ENCODE data around the gene ZNF335. TPM values are rescaled to one million over a fixed set of nuclear protein-coding genes. Genes with fewer than 3 reads are reported as not detected.

ZNF335 gene
- total and polyA plus RNA-seq, 2 of the 13 experiments (the other 11 are each of a cell fraction or from before 2014, with no cell fraction given) = 9.7 to 13.7 TPM

- TF ChIP-seq MAZ (IDR thresholded peaks at IDR 0.05; ENCODE audit: borderline replicate concordance, low read depth, low read length) (no peak), MAZ (CRISPR knock-in tag; IDR thresholded peaks at IDR 0.05; ENCODE audit: low read depth) (peak; percentile 74), HNF4G (IDR thresholded peaks at IDR 0.05; ENCODE audit: borderline replicate concordance, low read depth, low read length) (peak; percentile 30; the same call in 1 of the 2 replicates), HNF4G (CRISPR knock-in tag; IDR thresholded peaks at IDR 0.05; ENCODE audit: borderline replicate concordance, low read depth) (peak; percentile 33; the same call in 1 of the 2 replicates), ZNF552 (CRISPR knock-in tag; IDR thresholded peaks at IDR 0.05; ENCODE audit: borderline replicate concordance) (0 out of 2 replicates have a peak, but pooled peaks have one; percentile 34), ATM (IDR thresholded peaks at IDR 0.05; ENCODE audit: borderline replicate concordance) (no peak), ATF3 (CRISPR knock-in tag; IDR thresholded peaks at IDR 0.05) (no peak), ZNF329 (CRISPR knock-in tag; IDR thresholded peaks at IDR 0.05; ENCODE audit: low read depth) (no peak; the same call in none of the 2 replicates), FOXP4 (CRISPR knock-in tag; IDR thresholded peaks at IDR 0.05) (0 out of 2 replicates have a peak, but pooled peaks have one; percentile 12), ZNF121 (CRISPR knock-in tag; IDR thresholded peaks at IDR 0.05) (peak; percentile 66), RFX1 (IDR thresholded peaks at IDR 0.05) (no peak), ZBTB37 (CRISPR knock-in tag; IDR thresholded peaks at IDR 0.05) (no peak), ZUFSP (CRISPR knock-in tag; IDR thresholded peaks at IDR 0.05; ENCODE audit: borderline replicate concordance) (no peak), ONECUT2 (CRISPR knock-in tag; IDR thresholded peaks at IDR 0.05) (no peak), TEF (CRISPR knock-in tag; IDR thresholded peaks at IDR 0.05) (no peak), NCOA1 (CRISPR knock-in tag; IDR thresholded peaks at IDR 0.05) (peak; percentile 74), ZBTB44 (CRISPR knock-in tag; IDR thresholded peaks at IDR 0.05) (no peak), SNAPC2 (CRISPR knock-in tag; IDR thresholded peaks at IDR 0.05) (no peak), ZSCAN12 (CRISPR knock-in tag; IDR thresholded peaks at IDR 0.05) (0 out of 2 replicates have a peak, but pooled peaks have one; percentile 5), ZNF777 (CRISPR knock-in tag; IDR thresholded peaks at IDR 0.05) (peak; percentile 100), CEBPB (IDR thresholded peaks at IDR 0.05; ENCODE audit: borderline replicate concordance, low read depth, low read length) (no peak), PPARG (CRISPR knock-in tag; conservative IDR thresholded peaks at IDR 0.05) (peak; percentile 34; the same call in 1 of the 2 replicates)
These were observed 42.0 kb upstream of the ZNF335 start (continued) for GRCh38 chr20:46013829-46014516.

Data from HepG2 (cell line).